ENCODE measurements around the gene DST.

The DST gene

GRCh38 chr6:56620229-56620868 lies 22.3 kb downstream of the DST start:
- DNase-seq (ENCODE audit: low spot score) = no peak

- no peak for DNase-seq (ENCODE audit: low spot score)
These were observed 24.6 kb downstream of the DST start for GRCh38 chr6:56618050-56618449.

GRCh38 chr6:56616967-56617366 lies 25.7 kb downstream of the DST start:
- no peak for DNase-seq (ENCODE audit: low spot score)

DNA sequence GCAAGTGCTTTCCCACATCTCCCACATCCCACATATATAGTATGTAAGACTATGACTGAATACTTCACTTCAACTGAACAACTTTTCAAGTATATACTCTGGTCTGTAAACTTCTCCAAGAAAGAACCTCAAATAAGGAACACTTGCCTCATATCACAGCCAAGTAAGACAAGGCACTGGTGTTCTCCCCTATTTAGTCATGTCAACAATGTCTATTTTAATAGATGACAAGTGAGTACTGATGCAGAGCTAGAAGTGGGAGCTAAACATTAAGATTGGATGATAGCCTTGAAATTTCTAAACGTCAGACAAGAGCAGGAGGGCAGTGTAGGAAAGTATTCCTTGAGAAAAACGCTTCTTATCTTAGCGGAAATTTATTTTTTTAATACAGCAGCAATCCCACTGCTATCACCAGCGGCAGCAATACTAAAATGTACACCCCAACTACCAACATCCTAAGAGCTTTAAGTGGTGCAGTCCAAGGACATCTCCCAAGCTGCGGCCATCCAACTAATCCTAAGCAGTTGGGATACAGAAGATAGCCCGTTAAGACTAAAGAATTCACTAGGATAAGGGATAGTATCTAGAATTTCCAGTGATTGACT lies 29.3 kb downstream of the DST start:
- DNase-seq (ENCODE audit: low spot score) = no peak

- no peak for DNase-seq (ENCODE audit: low spot score)
These were observed 34.4 kb downstream of the DST start for GRCh38 chr6:56608332-56608731.

- DNase-seq (ENCODE audit: low spot score) = no peak
These were observed 35.5 kb downstream of the DST start for GRCh38 chr6:56607111-56607752.

- DNase-seq (ENCODE audit: low spot score) = no peak
These were observed 37.3 kb downstream of the DST start for GRCh38 chr6:56605435-56605834.

DNA sequence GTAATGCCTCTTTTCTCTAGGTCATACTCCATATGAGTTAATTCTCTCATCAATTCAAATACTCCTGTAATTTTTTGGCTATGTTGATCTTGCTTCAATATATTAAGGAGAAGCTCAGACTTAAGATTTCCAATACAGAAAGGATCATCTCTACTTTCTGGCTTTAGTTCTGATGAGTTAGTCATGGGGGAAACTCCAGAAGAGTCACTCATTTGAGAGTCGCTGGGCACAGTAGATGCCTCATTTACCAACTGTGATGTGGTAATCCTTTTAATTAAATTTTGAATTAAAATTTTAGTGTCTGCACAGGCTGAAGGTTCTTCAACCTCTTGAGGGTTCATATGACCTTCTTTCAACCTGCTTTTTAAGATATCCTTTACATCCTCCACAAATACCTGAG lies 38.5 kb downstream of the DST start:
- DNase-seq (ENCODE audit: low spot score) = no peak

GRCh38 chr6:56601390-56601789 lies 41.3 kb downstream of the DST start:
- no peak for DNase-seq (ENCODE audit: low spot score)

GRCh38 chr6:56595490-56596122 lies 47.1 kb downstream of the DST start:
- peak; percentile 32 for DNase-seq (ENCODE audit: low spot score)

DNA sequence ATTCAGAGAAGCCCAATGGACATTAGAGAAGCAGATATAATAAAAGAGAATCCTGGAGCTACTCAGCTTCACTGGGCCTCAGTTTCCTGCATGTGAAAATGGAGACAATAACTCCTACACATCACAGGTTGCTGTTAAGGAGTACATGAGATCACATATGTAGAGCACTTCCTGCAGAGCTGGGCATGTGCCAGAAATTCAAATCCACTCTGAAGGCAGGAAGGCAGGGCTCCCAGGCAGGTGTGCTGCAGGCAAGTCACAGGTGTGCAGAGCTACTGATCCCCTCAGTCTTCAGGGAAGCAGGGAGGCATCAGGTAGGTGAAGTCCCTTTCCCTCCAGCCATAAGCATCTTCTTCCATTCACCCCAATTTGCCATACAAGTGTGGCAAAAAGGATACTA lies 48.0 kb downstream of the DST start:
- no peak for DNase-seq (ENCODE audit: low spot score)

DNA sequence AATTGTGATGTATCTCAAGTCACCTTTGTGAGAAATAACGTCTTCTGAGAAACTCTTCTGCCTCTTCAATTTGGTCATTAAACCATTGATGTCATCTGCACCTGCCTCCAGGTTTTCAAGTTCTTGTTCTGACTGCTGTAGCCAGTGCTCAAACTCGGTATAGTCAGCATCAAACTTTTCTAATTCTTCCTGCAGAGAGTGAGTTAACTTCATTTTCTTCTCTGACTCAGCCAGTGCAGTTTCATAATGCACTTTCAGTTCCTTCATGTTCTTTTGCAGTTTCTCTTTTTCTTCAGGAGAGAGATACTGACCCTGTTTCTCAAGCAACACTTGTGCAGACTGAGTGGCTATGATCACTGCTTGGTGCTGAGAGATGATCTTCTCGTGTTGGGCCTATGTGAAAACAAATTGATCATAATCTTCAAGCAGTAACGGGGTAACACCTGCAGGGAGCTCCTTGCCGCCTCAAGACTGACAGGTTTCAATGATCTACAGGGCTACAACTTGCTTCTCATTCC lies 48.8 kb downstream of the DST start:
- no peak for DNase-seq (ENCODE audit: low spot score)

- DNase-seq (ENCODE audit: low spot score) = no peak
These were observed 60.5 kb downstream of the DST start for GRCh38 chr6:56582236-56582635.

DNA sequence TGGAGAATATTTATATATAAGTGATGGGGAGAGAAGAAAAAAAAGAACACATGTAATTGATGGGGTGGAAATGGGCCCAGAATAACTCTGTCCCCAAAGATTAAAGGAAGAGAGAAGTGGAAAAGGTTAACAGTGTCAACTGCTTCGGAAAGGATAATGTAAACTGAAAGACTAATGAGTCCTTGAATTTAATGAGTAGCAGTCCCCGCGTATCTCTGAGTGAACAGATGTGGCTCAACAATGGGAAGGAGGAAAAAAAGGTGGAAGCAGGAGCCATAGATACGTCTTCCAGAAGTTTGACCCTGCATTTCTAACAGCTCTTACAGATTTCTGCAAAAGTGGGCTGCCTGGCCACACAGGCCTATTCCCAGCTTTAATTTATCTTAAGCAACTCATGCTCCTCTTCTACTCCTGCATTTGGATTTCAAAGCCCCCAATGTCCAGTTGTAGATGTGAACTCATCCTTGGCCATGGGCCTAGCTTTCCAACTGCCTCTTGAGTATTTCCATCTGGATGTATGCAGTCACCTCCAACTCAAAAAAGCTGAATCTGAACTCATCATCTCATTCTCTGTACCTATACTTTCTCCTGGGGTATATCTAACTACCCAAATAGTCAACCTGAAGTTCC lies 61.3 kb downstream of the DST start:
- DNase-seq (ENCODE audit: low spot score) = no peak

DNA sequence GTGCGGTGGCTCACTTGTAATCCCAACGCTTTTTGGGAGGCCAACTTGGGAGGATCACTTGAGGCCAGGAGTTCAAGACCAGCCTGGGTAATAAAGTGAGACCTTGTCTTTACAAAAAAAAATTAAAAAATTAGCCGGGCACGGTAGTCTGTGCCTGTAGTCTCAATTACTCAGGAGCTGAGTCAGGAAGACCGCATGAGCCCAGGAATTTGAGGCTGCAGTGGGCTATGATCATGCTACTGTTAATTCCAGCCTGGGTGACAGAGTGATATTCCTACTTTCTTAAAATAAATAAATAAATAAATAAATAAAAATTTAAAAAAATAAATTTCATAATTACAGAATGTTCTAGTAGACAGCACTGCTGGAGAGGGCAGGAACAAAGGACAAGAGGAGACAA lies 62.4 kb downstream of the DST start:
- DNase-seq (ENCODE audit: low spot score) = no peak

DNA sequence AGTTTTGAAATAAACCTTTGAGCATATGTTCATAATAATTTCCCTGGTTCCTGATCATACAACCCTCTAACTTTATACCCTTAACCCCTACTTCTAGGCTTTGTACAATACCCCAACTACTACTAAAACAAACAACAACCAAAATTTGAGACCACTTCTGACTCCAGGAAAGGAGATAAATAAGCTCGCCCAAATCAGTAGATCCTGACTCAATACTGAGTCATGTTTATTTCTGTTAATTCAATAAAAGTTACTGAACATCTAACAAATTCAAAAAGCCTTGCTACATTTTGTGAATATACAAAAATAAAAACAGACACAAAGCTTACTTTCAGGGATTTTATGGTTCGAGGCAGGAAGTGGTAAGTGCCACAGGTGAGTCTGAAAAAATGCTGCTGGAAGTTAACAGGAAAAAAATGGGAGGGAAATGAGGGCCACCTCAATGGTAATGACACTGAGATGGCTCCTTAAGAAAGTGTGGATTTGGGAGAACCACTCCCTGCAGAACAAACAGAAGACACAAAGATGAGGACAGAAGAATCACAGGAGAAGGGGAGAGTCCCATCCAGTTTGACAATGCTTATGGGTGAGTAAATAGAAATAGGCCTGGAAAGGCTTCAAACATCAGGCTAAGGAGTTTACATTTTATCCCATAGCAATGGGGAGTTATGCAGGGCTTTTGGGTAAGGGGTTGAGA lies 63.4 kb downstream of the DST start:
- DNase-seq (ENCODE audit: low spot score) = no peak

- DNase-seq (ENCODE audit: low spot score) = no peak
These were observed 67.0 kb downstream of the DST start for GRCh38 chr6:56575736-56576135.

DNA sequence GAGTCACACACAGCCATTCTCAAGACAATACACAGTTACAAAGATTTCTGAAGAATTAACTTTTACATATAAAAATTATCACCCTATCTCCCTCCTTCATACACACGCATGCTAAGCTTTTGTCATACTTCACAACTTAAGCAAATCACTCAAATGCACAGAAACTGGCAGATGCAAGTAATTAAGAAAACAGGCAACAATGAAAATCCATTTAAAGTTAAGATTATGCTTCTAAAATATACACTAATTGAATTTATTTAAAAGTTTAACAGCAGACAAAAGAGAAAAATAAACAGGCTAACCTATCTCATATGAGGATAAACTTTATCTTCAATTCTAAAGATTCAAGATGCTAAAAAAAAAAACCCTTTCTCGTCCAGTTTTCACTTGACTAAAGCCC lies 68.4 kb downstream of the DST start:
- no peak for DNase-seq (ENCODE audit: low spot score)

GRCh38 chr6:56573624-56574023 lies 69.1 kb downstream of the DST start:
- DNase-seq (ENCODE audit: low spot score) = no peak

DNA sequence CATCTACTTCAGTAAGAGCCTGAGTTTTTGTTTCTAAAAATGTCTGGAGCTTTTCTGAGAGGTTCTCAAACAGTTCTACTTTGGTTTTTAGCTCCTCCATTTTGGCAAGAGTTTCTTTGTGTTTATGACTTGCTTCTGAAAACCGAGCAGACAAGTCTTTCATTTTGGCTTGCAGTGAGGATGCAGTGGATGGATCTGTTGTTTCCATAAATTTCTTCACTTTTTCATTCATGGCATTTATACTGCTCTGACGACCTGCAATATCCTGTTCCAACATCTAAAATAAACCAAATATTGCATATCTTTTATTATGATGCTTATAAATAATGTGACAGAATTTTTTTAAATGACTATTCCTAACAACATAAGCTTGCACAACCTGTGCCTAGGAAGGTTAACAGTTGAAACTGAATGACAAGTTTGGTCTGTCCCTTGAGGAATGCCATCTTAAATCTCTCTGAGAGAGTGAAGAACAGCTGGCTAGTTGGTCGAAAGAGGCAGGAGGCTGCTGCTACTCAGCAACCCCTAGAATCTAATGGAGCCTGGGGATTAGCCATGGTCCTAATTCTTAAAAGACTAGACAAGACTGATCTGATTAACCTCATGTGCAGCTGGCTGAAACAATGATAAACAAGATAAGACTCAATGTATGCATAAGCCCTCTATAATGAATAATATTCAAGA lies 69.8 kb downstream of the DST start:
- DNase-seq (ENCODE audit: low spot score) = no peak

DNA sequence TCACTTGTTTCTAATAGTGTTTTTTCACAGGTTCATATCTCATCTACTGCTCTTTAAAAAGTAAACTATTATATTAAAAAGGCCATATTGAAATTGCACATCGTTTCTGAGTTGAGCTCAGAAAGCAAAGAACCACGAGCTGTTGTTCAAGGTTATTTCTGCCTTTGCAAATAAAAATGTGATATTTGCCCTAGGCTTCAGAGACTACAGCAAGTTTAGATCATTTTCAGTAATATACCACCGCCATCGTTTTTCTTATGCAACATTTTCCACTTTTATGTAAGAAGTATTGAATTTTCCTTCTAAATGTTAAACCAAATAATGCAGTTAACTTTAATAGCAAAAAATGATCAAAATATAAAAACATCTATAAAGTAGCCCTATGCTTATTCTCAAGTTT lies 71.1 kb downstream of the DST start:
- no peak for DNase-seq (ENCODE audit: low spot score)
